ENCODE data around the gene ZBTB7C. TPM values are rescaled to one million over a fixed set of nuclear protein-coding genes. Genes with fewer than 3 reads are reported as not detected.

The ZBTB7C gene
- total RNA-seq, 1 experiment from 2014 or later = 0.32 TPM

DNA sequence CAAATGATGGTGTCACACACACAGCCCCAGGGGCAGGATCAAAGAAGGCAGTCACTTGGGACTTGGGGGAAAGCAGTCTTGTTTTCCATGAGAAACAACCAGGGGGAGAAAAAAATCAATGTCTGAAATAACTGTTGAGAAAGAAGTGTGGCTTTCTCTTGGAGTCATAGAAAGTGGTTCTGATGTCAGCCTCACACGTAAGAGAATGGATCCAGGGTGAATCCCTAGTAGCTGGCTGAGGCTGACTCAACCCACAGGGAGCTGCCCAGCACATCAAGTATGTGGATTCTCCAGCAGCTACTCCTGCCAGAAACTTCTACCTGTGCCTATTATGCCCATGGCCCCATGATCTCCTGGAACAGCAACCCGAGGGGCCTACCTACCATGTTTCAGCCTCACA is 33.6 kb upstream of the ZBTB7C start:
- DNase-seq (ENCODE audit: low spot score) = no peak
- POLR2A ChIA-PET (ENCODE audit: low non-redundant PET) = no interaction called here
- CTCF ChIA-PET = no interaction called here
- intact Hi-C loops (cut with micrococcal nuclease; ENCODE audit: unreplicated experiment) = no loop called here
- BruUV-seq (replicated peaks) = no TSS peak
- Histone ChIP-seq H3K4me1 (ENCODE audit: insufficient read depth, low read length, poor library complexity, severe bottlenecking) (no peaks in the 10 kb centered on the region), H3K27ac (ENCODE audit: low read depth, low read length, poor library complexity, severe bottlenecking) (no peak overlapping the region), H3K4me3 (ENCODE audit: low read depth, low read length, poor library complexity, severe bottlenecking) (no peak overlapping the region), H3K9me3 (ENCODE audit: low read depth, low read length, poor library complexity, severe bottlenecking) (no peaks in the 10 kb centered on the region), H3K27me3 (replicated peaks; ENCODE audit: insufficient read depth, low read depth, low read length, poor library complexity) (peaks cover 29% of the 10 kb centered on the region), H3K36me3 (ENCODE audit: insufficient read depth, low read length, poor library complexity, severe bottlenecking) (no peaks in the 10 kb centered on the region)
- TF ChIP-seq, protein P1, sequence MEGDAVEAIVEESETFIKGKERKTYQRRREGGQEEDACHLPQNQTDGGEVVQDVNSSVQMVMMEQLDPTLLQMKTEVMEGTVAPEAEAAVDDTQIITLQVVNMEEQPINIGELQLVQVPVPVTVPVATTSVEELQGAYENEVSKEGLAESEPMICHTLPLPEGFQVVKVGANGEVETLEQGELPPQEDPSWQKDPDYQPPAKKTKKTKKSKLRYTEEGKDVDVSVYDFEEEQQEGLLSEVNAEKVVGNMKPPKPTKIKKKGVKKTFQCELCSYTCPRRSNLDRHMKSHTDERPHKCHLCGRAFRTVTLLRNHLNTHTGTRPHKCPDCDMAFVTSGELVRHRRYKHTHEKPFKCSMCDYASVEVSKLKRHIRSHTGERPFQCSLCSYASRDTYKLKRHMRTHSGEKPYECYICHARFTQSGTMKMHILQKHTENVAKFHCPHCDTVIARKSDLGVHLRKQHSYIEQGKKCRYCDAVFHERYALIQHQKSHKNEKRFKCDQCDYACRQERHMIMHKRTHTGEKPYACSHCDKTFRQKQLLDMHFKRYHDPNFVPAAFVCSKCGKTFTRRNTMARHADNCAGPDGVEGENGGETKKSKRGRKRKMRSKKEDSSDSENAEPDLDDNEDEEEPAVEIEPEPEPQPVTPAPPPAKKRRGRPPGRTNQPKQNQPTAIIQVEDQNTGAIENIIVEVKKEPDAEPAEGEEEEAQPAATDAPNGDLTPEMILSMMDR (conservative IDR thresholded peaks at IDR 0.05; ENCODE audit: low read depth, low read length) = no peak
- TF ChIP-seq EZH2 (IDR thresholded peaks at IDR 0.05; ENCODE audit: borderline replicate concordance, low read depth, low read length, poor library complexity, severe bottlenecking) = no peak

GRCh38 chr18:48441405-48441881 is 32.3 kb upstream of the ZBTB7C start:
- ChIA-PET POLR2A (ENCODE audit: low non-redundant PET) (no interaction called here), CTCF (no interaction called here)
- no peaks in the 10 kb centered on the region for H3K4me1 ChIP-seq (ENCODE audit: insufficient read depth, low read length, poor library complexity, severe bottlenecking)
- no TSS peak for BruUV-seq (replicated peaks)
- intact Hi-C loops (cut with micrococcal nuclease; ENCODE audit: unreplicated experiment) = no loop called here
- no peak for TF ChIP-seq EZH2 (IDR thresholded peaks at IDR 0.05; ENCODE audit: borderline replicate concordance, low read depth, low read length, poor library complexity, severe bottlenecking)
- TF ChIP-seq, protein P1 (conservative IDR thresholded peaks at IDR 0.05; ENCODE audit: low read depth, low read length) = no peak
- no peak for DNase-seq (ENCODE audit: low spot score)
- peaks cover 31% of the 10 kb centered on the region for H3K27me3 ChIP-seq (replicated peaks; ENCODE audit: insufficient read depth, low read depth, low read length, poor library complexity)
- H3K9me3 ChIP-seq (ENCODE audit: low read depth, low read length, poor library complexity, severe bottlenecking) = no peaks in the 10 kb centered on the region
- H3K36me3 ChIP-seq (ENCODE audit: insufficient read depth, low read length, poor library complexity, severe bottlenecking) = no peaks in the 10 kb centered on the region
- H3K27ac ChIP-seq (ENCODE audit: low read depth, low read length, poor library complexity, severe bottlenecking) = no peak overlapping the region
- no peak overlapping the region for H3K4me3 ChIP-seq (ENCODE audit: low read depth, low read length, poor library complexity, severe bottlenecking)

- ChIA-PET POLR2A (ENCODE audit: low non-redundant PET) (no interaction called here), CTCF (no interaction called here)
- no peak overlapping the region for H3K27ac ChIP-seq (ENCODE audit: low read depth, low read length, poor library complexity, severe bottlenecking)
- DNase-seq (ENCODE audit: low spot score) = no peak
- no peaks in the 10 kb centered on the region for H3K4me1 ChIP-seq (ENCODE audit: insufficient read depth, low read length, poor library complexity, severe bottlenecking)
- H3K4me3 ChIP-seq (ENCODE audit: low read depth, low read length, poor library complexity, severe bottlenecking) = no peak overlapping the region
- no peak for TF ChIP-seq EZH2 (IDR thresholded peaks at IDR 0.05; ENCODE audit: borderline replicate concordance, low read depth, low read length, poor library complexity, severe bottlenecking)
- TF ChIP-seq, protein P1 (conservative IDR thresholded peaks at IDR 0.05; ENCODE audit: low read depth, low read length) = no peak
- H3K36me3 ChIP-seq (ENCODE audit: insufficient read depth, low read length, poor library complexity, severe bottlenecking) = no peaks in the 10 kb centered on the region
- intact Hi-C loops (cut with micrococcal nuclease; ENCODE audit: unreplicated experiment) = no loop called here
- H3K9me3 ChIP-seq (ENCODE audit: low read depth, low read length, poor library complexity, severe bottlenecking) = no peaks in the 10 kb centered on the region
- H3K27me3 ChIP-seq (replicated peaks; ENCODE audit: insufficient read depth, low read depth, low read length, poor library complexity) = peaks cover 31% of the 10 kb centered on the region
- BruUV-seq (replicated peaks) = no TSS peak
Measured at GRCh38 chr18:48440924-48441323, 31.7 kb upstream of the ZBTB7C start.
